ENCODE measurements around the gene SDK1. TPM values are rescaled to one million over a fixed set of nuclear protein-coding genes. Genes with fewer than 3 reads are reported as not detected.

The SDK1 gene
- total RNA-seq, 3 donors from 2014 or later (not counting 1 experiment from before 2014, with no cell fraction given), result 0.05 to 0.11 TPM; not detected in 1

GRCh38 chr7:3594901-3595300, 293.8 kb downstream of the SDK1 start:
- Mint-ChIP-seq H3K4me1 (no peaks in the 10 kb centered on the region), H3K4me3 (no peak overlapping the region), H3K27ac (no peak overlapping the region), H3K36me3 (no peaks in the 10 kb centered on the region), H3K27me3 (ENCODE audit: low read depth in 2 of 2) (peaks cover 13 to 33% of the 10 kb centered on the region in 2 donors), H3K9me3 (no peaks in the 10 kb centered on the region)
- no peak for TF ChIP-seq CTCF (IDR thresholded peaks at IDR 0.05)
- DNase-seq (no peak), ATAC-seq (no peak)
- H3K9me3 ChIP-seq (ENCODE audit: control insufficient read depth, insufficient read depth, low read length), result no peaks in the 10 kb centered on the region
- H3K4me1 ChIP-seq (ENCODE audit: control insufficient read depth, insufficient read depth, low read length), result no peaks in the 10 kb centered on the region
- H3K4me3 ChIP-seq (ENCODE audit: low read length), result no peak overlapping the region
- WGBS (ENCODE audit: insufficient coverage), result 98% methylated on average over 3 of the region's 4 CpGs
- intact Hi-C loops (cut with micrococcal nuclease), result no loop called here
- no peaks in the 10 kb centered on the region for H3K36me3 ChIP-seq (ENCODE audit: control insufficient read depth, insufficient read depth, low read length)
- no peak overlapping the region for H3K27ac ChIP-seq (ENCODE audit: low read length)
- H3K27me3 ChIP-seq (ENCODE audit: control insufficient read depth, insufficient read depth, low read length), result no peaks in the 10 kb centered on the region

DNA sequence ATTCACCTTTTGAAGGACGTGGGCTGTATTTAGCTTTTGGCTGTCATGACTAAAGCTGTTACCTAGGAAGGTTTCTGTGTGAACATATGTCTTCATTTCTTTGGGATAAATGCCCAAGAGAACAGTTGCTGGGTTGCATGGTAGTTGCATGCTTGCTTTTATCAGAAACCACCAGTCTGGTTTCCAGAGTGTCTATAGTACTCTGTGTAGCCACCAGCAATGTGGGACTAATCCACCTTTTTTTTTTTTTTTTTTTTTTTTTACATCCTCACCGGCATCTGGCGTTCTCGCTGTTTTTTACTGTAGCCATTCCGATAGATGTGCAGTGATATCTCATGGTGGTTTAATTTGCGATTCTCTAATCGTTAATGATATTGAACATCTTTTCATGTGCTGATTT, 297.8 kb downstream of the SDK1 start:
- intact Hi-C loops (cut with micrococcal nuclease), result no loop called here
- no peak for TF ChIP-seq CTCF (IDR thresholded peaks at IDR 0.05)
- Mint-ChIP-seq H3K36me3 (peaks cover 4% of the 10 kb centered on the region), H3K4me1 (no peaks in the 10 kb centered on the region), H3K9me3 (no peaks in the 10 kb centered on the region), H3K27ac (no peak overlapping the region), H3K27me3 (ENCODE audit: low read depth in 2 of 2) (peaks cover 10 to 30% of the 10 kb centered on the region in 2 donors), H3K4me3 (no peak overlapping the region)
- ATAC-seq, result no peak
- no peak overlapping the region for H3K27ac ChIP-seq (ENCODE audit: low read length)
- H3K9me3 ChIP-seq (ENCODE audit: control insufficient read depth, insufficient read depth, low read length), result no peaks in the 10 kb centered on the region
- DNase-seq, result no peak
- no peak overlapping the region for H3K4me3 ChIP-seq (ENCODE audit: low read length)
- WGBS (ENCODE audit: insufficient coverage), result 89% methylated on average over 7 of the region's 7 CpGs
- no peaks in the 10 kb centered on the region for H3K36me3 ChIP-seq (ENCODE audit: control insufficient read depth, insufficient read depth, low read length)
- H3K27me3 ChIP-seq (ENCODE audit: control insufficient read depth, insufficient read depth, low read length), result no peaks in the 10 kb centered on the region
- no peaks in the 10 kb centered on the region for H3K4me1 ChIP-seq (ENCODE audit: control insufficient read depth, insufficient read depth, low read length)

- Mint-ChIP-seq H3K9me3 (peaks cover 2 to 3% of the 10 kb centered on the region in 2 donors), H3K27me3 (ENCODE audit: low read depth in 2 of 2) (peaks cover 12 to 31% of the 10 kb centered on the region in 2 donors), H3K4me1 (no peaks in the 10 kb centered on the region), H3K27ac (no peak overlapping the region), H3K4me3 (no peak overlapping the region), H3K36me3 (peaks cover 11% of the 10 kb centered on the region)
- ATAC-seq (no peak), DNase-seq (no peak)
- intact Hi-C loops (cut with micrococcal nuclease), result no loop called here
- 79% methylated on average over 2 of the region's 2 CpGs for WGBS (ENCODE audit: insufficient coverage)
- H3K9me3 ChIP-seq (ENCODE audit: control insufficient read depth, insufficient read depth, low read length), result no peaks in the 10 kb centered on the region
- H3K27ac ChIP-seq (ENCODE audit: low read length), result no peak overlapping the region
- no peak overlapping the region for H3K4me3 ChIP-seq (ENCODE audit: low read length)
- no peaks in the 10 kb centered on the region for H3K36me3 ChIP-seq (ENCODE audit: control insufficient read depth, insufficient read depth, low read length)
- TF ChIP-seq CTCF (IDR thresholded peaks at IDR 0.05), result no peak
- no peaks in the 10 kb centered on the region for H3K4me1 ChIP-seq (ENCODE audit: control insufficient read depth, insufficient read depth, low read length)
- H3K27me3 ChIP-seq (ENCODE audit: control insufficient read depth, insufficient read depth, low read length), result peaks cover 2% of the 10 kb centered on the region
Measured at GRCh38 chr7:3605222-3605621, 304.2 kb downstream of the SDK1 start.

DNA sequence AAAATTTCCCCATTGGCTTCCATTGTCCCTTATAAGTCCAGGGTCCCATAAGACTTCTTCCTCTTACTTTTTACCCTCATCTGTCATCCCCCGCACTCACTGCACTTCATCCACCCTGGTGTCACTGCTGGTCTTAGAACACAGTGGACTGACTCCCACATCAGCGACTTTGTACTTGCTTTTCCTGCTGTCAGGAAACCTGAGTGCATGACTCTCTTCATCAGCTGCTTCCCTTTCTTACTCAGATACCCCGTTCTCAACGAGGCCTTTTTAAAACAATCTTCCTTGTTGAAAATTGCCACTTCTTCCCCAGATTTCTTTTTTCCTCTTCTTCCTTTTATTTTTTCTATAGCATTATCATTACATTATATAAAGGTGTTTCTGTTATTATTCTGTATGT, 305.4 kb downstream of the SDK1 start:
- no peak overlapping the region for H3K4me3 ChIP-seq (ENCODE audit: low read length)
- no peak for TF ChIP-seq CTCF (IDR thresholded peaks at IDR 0.05)
- intact Hi-C loops (cut with micrococcal nuclease), result no loop called here
- H3K9me3 Mint-ChIP-seq, result peaks cover 2 to 3% of the 10 kb centered on the region in 2 donors
- WGBS (ENCODE audit: insufficient coverage), result 50% methylated on average over 4 of the region's 4 CpGs
- H3K36me3 ChIP-seq (ENCODE audit: control insufficient read depth, insufficient read depth, low read length), result no peaks in the 10 kb centered on the region
- H3K27me3 Mint-ChIP-seq (ENCODE audit: low read depth in 2 of 2), result peaks cover 15 to 33% of the 10 kb centered on the region in 2 donors
- no peak overlapping the region for H3K27ac ChIP-seq (ENCODE audit: low read length)
- peaks cover 2% of the 10 kb centered on the region for H3K27me3 ChIP-seq (ENCODE audit: control insufficient read depth, insufficient read depth, low read length)
- no peaks in the 10 kb centered on the region for H3K9me3 ChIP-seq (ENCODE audit: control insufficient read depth, insufficient read depth, low read length)
- peaks cover 11% of the 10 kb centered on the region for H3K36me3 Mint-ChIP-seq
- no peak overlapping the region for H3K4me3 Mint-ChIP-seq
- DNase-seq (no peak), ATAC-seq (no peak)
- no peak overlapping the region for H3K27ac Mint-ChIP-seq
- H3K4me1 Mint-ChIP-seq, result no peaks in the 10 kb centered on the region
- no peaks in the 10 kb centered on the region for H3K4me1 ChIP-seq (ENCODE audit: control insufficient read depth, insufficient read depth, low read length)
